ENCODE results near the gene LCNL1. TPM values are rescaled to one million over a fixed set of nuclear protein-coding genes. Genes with fewer than 3 reads are reported as not detected.

LCNL1 gene
- total RNA-seq, 1 donor from 2014 or later, result not detected

DNA sequence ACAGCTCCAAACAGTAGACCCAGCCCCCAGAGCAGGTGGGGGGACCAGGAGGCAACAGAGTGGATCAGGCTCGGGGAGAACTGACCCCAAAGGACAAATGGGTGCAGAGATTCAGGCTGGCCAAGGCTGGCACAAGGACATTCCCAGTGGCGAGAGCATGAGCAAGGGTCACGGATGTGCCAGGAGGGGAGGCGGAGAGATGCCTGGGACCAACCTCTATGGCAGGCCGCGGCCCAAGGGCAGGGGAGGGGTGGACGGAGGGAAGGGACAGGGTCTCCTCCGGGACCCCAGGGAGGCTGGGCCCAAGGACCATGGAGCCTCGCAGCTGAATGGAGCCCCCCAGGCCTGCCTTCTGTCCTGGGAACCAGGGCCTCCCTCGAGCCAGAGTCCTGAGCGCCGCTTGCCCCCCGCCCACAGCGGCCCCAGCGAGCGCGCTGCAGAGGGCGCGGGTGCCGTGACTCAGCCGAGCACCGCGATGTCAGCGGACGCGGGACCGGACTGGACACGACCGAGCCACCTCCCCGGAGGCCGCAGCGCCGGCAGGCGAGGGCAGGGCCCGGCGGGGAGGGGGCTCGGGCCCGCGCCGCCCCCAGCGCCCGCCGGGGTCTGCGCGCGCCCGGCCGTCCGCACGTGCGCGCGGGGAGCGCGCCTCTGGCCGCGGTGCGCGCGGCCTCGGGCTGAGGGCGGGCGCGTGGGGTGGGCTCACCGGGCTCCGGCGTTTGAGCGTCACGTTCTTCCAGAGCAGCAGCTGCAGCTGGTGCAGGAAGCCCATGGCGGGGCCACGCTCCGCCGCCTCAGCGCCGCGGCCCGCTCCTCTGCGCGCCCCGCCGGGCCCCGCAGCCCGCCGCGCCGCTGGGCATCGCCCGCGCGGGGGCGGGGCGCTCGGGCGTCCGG lies 44.8 kb downstream of the LCNL1 start, which contains the start of gene ABCA2:
ABCA2 (minus strand) TSS at position 869 of the 894 bp plus-strand sequence; CDS start at position 772, 97 bp downstream.
- peak; percentile 70 for DNase-seq (ENCODE audit: low spot score)
- Mint-ChIP-seq H3K4me1 (peaks cover 12% of the 10 kb centered on the region), H3K4me3 (peak within 1 kb of the TSS; percentile 91), H3K36me3 (no peaks in the 10 kb centered on the region), H3K27ac (no peak within 1 kb of the TSS), H3K27me3 (ENCODE audit: insufficient read depth, low read depth) (peaks cover 3% of the 10 kb centered on the region), H3K9me3 (no peaks in the 10 kb centered on the region)
- Histone ChIP-seq H3K4me3 (peak within 1 kb of the TSS; percentile 80), H3K9me3 (ENCODE audit: low read depth) (no peaks in the 10 kb centered on the region), H3K27me3 (peaks cover 24% of the 10 kb centered on the region), H3K4me2 (peak within 1 kb of the TSS; percentile 99), H4K20me1 (ENCODE audit: low read depth) (peaks cover 13% of the 10 kb centered on the region), H3K36me3 (no peaks in the 10 kb centered on the region), H3F3A (ENCODE audit: low read depth) (peaks cover 30% of the 10 kb centered on the region), H3K4me1 (peaks cover 24% of the 10 kb centered on the region), H3K79me2 (ENCODE audit: low read depth) (no peaks in the 10 kb centered on the region), H3K27ac (no peak within 1 kb of the TSS), H3K9ac (no peak within 1 kb of the TSS), H2AFZ (replicated peaks) (peak within 1 kb of the TSS; percentile 99)
- TF ChIP-seq EZH2phosphoT487 (IDR thresholded peaks at IDR 0.05) (no peak), EZH2 (IDR thresholded peaks at IDR 0.05) (no peak), CTCF (IDR thresholded peaks at IDR 0.05) (no peak)

DNA sequence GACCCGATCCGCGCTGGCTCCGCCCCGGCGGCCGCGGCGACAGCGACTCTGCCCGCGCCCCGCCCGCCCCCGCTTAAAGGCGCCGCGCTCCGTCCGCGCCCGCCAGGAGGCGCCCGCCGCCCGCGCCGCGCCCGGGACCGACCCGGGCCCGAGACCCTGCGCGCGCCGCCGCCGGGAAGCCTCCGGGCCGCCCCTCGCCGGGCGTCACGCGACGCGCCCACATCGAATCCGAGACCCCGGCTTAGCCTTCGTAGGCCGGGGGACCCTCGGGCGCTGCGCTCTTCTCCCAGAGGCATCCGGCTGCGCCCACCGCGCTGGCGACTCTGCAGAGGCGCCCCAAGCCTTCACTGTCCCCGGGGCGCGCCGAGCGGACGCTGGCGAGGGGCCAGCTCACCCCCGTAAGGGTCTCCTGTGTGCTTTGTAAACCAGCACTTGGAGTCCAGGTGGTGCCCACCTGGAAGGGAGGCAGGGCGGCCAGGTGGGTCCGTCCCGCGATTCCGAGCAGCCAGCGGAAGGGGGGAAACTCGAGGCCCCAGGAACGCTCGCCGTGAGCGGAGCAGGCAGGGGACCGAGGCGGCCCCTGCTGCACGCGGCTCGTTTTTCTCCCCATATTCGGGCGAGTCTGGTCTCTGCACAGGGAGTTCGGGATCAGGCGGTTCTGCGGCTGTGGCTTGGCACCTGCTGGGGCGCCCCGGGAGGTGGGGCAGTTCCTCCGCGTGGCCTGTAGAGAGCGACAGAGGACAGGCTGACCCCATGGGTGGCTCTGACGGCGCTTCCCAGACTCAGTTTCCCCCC lies 45.7 kb downstream of the LCNL1 start:
- Histone ChIP-seq H2AFZ (replicated peaks) (peak overlapping the region; percentile 99), H3K4me1 (peaks cover 18% of the 10 kb centered on the region), H3K79me2 (ENCODE audit: low read depth) (no peaks in the 10 kb centered on the region), H3K27me3 (peaks cover 24% of the 10 kb centered on the region), H3K36me3 (no peaks in the 10 kb centered on the region), H3F3A (ENCODE audit: low read depth) (peaks cover 24% of the 10 kb centered on the region), H3K27ac (no peak overlapping the region), H4K20me1 (ENCODE audit: low read depth) (peaks cover 5% of the 10 kb centered on the region), H3K4me3 (peak overlapping the region; percentile 80), H3K9ac (no peak overlapping the region), H3K9me3 (ENCODE audit: low read depth) (no peaks in the 10 kb centered on the region), H3K4me2 (peak overlapping the region; percentile 94)
- DNase-seq (ENCODE audit: low spot score), result peak; percentile 95
- Mint-ChIP-seq H3K27me3 (ENCODE audit: insufficient read depth, low read depth) (no peaks in the 10 kb centered on the region), H3K36me3 (no peaks in the 10 kb centered on the region), H3K4me3 (peak overlapping the region; percentile 82), H3K4me1 (peaks cover 12% of the 10 kb centered on the region), H3K9me3 (no peaks in the 10 kb centered on the region), H3K27ac (no peak overlapping the region)
- peak; percentile 52 for TF ChIP-seq EZH2phosphoT487 (IDR thresholded peaks at IDR 0.05)
- TF ChIP-seq CTCF (IDR thresholded peaks at IDR 0.05), result no peak
- peak; percentile 33 for TF ChIP-seq EZH2 (IDR thresholded peaks at IDR 0.05)

DNA sequence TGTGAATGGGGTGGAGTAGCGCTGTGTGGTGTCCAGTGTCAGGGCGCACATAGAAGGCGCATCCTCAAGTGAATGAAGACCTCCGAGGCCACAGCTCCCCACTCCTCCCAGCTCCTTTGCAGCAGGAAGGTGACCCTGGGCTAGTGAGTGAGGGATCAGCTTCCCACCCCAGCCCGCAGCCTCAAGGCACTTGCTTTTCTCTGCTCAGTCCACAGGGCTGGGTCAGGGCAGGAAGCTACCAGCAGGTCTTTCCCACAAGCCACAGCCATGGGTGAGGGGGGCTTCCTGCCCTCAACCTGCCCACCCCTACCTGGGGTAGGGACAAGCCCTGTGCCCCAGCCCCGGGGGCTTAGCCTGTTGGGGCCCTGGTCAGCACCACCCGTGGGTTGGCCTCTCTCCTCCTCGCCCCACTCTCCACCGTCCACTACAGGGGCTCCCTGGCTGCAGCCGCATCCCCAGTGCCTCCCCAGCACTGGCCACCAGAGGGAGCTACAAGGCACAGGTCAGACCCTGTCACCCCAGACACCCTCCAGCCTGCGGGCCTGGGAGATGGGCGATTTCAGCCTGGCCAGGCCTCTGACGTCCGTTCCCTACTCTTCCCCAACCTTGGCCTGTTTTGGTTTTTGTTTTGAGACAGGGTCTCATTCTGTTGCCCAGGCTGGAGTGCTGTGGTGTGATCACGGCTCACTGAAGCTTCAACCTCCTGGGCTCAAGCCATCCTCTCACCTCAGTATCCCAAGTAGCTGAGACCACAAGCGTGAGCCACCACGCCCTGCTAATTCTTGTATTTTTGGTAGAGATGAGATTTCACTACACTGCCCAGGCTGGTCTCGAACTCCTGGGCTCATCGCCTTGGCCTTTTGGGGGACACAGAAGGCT lies 46.5 kb downstream of the LCNL1 start:
- peaks cover 24% of the 10 kb centered on the region for H3K27me3 ChIP-seq
- no peaks in the 10 kb centered on the region for H3K36me3 ChIP-seq
- H3K4me2 ChIP-seq, result peak overlapping the region; percentile 94
- no peak overlapping the region for H2AFZ ChIP-seq (replicated peaks)
- no peak for TF ChIP-seq EZH2 (IDR thresholded peaks at IDR 0.05)
- peak; percentile 94 for TF ChIP-seq CTCF (IDR thresholded peaks at IDR 0.05)
- TF ChIP-seq EZH2phosphoT487 (IDR thresholded peaks at IDR 0.05), result peak; percentile 16
- Mint-ChIP-seq H3K4me1 (peaks cover 12% of the 10 kb centered on the region), H3K4me3 (peak overlapping the region; percentile 82), H3K9me3 (no peaks in the 10 kb centered on the region), H3K27ac (peak overlapping the region; percentile 42), H3K27me3 (ENCODE audit: insufficient read depth, low read depth) (no peaks in the 10 kb centered on the region), H3K36me3 (no peaks in the 10 kb centered on the region)
- no peak overlapping the region for H3K27ac ChIP-seq
- no peaks in the 10 kb centered on the region for H3K79me2 ChIP-seq (ENCODE audit: low read depth)
- no peak overlapping the region for H3K9ac ChIP-seq
- no peaks in the 10 kb centered on the region for H3K9me3 ChIP-seq (ENCODE audit: low read depth)
- peak overlapping the region; percentile 80 for H3K4me3 ChIP-seq
- peaks cover 13% of the 10 kb centered on the region for H3K4me1 ChIP-seq
- H3F3A ChIP-seq (ENCODE audit: low read depth), result peaks cover 24% of the 10 kb centered on the region
- peak; percentile 86 for DNase-seq (ENCODE audit: low spot score)
- peaks cover 5% of the 10 kb centered on the region for H4K20me1 ChIP-seq (ENCODE audit: low read depth)
